ENCODE measurements around the gene OR4Q3.
"Not testable (repeated sequence)": the region's sequence is repeated elsewhere in the genome, so short reads cannot be mapped to it uniquely, and the experiment has no call there.

DNA sequence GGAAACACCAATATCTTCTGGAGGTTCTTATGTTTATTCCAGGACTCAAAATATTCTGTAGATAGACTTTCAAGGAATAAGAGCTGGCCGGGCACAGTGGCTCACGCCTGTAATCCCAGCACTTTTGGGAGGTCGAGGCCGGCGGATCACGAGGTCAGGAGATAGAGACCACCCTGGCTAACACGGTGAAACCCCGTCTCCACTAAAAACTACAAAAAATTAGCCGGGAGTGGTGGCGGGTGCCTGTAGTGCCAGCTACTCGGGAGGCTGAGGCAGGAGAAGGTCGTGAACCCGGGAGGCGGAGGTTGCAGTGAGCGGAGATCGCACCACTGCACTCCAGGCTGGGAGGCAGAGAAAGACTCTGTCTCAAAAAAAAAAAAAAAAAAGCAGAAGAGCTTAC is 42.5 kb downstream of the OR4Q3 start:
- TF ChIP-seq REST (IDR thresholded peaks at IDR 0.05; ENCODE audit: insufficient read depth in 1 of 2, low read depth in 2 of 2, low read length in 1 of 2); CTCF (IDR thresholded peaks at IDR 0.05); POLR2AphosphoS5 (IDR thresholded peaks at IDR 0.05; ENCODE audit: low read depth, low read length); SIN3A (IDR thresholded peaks at IDR 0.05; ENCODE audit: borderline replicate concordance, insufficient read depth, low read depth, low read length); TCF7L2 (IDR thresholded peaks at IDR 0.05; ENCODE audit: low read depth, low read length): not testable (repeated sequence)
